ENCODE results near the gene EFCAB7.

DNA sequence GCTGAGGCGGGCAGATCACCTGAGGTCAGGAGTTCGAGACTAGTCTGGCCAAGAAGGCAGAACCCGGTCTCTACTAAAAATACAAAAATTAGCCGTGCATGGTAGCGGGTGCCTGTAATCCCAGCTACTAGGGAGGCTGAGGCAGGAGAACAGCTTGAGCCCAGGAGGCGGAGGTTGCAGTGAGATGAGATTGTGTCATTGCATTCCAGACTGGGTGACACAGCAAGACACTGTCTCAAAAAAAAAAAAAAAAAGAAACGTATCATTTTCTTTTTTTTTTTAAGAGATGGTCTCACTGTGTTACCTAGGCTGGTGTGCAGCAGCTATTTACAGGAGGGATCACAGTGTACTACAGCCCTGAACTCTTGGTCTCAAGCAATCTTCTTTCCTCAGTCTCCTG is 47.6 kb upstream of the EFCAB7 start:
- TF ChIP-seq GATA1 (IDR thresholded peaks at IDR 0.05; ENCODE audit: low read depth, low read length) (no peak), POLR2A (IDR thresholded peaks at IDR 0.05; ENCODE audit: low read length) (no peak)
